HG03442 (cell line): Measurements from ENCODE around the gene NDUFAF8.
"Not testable (repeated sequence)": the region's sequence is repeated elsewhere in the genome, so short reads cannot be mapped to it uniquely, and the experiment has no call there.

Source experiments
- ATAC-seq: cut with Tn5 transposase; IDR thresholded peaks from one replicate; pipeline ENCODE4 v1.9.1; 2021; ENCODE audit warnings: mild to moderate bottlenecking, moderate library complexity; ENCODE audit not compliant: unreplicated experiment

NDUFAF8 gene

DNA sequence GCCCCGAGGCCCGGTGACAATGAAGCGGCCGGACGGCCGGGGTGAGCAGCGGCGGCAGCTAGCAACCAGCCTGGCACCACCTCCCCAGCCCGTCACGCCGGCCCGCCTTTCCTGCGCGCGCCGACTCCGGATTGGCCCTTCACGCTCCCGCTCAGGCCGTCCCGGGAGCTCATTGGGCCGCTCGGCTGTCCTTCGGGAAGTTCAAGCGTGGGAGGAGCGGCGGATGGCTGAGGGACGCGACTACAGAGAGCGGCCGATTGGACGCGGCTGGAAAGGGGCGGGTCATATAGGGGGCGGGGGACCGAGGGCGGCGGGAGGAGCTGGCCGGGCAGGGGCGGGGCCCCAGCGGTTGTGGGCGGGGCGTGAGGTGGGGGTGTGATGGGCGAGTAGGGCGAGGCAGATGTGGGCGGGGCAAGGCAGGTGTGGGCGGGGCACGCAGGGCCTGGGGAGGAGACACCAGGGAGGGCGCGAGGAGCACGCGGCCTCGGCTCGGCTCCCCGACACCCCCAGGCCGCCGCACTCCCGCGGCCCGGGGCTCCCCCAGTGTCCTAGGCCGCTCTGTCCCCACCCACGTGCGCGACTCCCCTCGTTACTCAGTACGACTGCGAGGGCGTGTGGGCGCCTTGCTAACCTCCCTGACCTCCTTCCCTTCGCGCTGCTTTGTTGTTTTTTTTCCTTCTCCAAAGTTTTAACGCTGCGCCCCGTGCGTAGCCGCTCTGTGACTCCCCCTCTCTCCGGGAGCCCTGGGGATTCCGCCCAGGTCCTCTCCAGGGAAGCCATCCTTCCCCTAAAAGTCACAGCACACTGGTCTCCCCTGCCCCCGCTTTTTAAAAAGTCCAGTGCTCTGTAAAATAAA lies 16.0 kb upstream of the NDUFAF8 start, which contains the start of gene CEP131:
TSS of gene CEP131 (minus strand) at position 60 of the 856 bp plus-strand sequence. CDS start 2,909 bp downstream, outside the sequence.
- ATAC-seq: peak; percentile 95

DNA sequence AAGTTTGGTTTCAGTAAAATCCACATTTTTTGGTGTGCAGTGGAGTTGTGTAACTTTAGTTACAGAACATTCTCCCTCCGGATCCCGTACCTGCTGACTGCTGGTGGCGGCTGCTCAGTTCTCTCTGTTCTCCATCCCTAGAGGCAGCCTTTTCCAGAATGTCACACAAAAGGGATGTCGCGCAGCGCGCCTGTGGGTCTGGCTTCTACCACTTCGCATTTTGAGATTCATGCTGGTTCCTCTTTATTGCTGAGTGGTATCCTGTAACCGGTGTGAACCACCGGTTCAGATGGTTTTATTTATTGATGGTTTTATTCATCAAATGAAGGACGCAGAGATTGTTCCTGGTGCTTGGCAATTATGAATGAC lies 15.4 kb upstream of the NDUFAF8 start:
- ATAC-seq: no peak

DNA sequence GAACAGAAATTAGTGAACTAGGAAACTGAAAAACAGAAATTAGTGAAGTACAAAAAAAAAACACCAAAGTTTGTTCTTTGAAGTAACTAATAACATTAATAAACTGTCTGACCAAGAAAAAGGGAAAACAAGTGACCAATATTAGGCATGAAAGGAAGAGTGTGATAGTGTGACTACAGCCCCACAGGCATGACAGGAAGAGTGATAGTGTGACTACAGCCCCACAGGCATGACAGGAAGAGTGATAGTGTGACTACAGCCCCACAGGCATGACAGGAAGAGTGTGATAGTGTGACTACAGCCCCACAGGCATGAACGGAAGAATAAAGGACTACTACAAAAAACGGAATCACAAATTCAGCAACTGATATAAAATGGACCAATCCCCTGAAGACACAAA lies 11.5 kb upstream of the NDUFAF8 start:
- not testable (repeated sequence) for ATAC-seq

DNA sequence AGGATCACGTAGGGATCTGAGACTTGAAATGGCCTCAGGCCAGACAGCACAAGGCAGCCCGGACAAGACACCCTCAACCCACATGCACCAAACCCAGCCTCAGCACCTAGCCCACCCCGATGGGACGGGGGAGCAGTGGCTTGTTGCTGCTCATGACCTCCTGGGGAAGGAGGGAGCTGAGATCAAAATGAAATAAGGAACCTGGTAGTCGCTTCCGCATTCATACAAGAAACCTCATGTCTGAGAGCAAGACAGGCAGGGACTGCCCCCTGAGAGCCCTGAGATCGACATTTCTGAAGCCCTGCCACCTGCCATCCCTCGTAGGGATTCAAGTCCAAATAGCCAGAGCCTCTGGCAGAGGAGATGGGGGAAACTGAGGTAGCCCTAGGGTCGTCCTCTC lies 10.7 kb upstream of the NDUFAF8 start:
- ATAC-seq: no peak

DNA sequence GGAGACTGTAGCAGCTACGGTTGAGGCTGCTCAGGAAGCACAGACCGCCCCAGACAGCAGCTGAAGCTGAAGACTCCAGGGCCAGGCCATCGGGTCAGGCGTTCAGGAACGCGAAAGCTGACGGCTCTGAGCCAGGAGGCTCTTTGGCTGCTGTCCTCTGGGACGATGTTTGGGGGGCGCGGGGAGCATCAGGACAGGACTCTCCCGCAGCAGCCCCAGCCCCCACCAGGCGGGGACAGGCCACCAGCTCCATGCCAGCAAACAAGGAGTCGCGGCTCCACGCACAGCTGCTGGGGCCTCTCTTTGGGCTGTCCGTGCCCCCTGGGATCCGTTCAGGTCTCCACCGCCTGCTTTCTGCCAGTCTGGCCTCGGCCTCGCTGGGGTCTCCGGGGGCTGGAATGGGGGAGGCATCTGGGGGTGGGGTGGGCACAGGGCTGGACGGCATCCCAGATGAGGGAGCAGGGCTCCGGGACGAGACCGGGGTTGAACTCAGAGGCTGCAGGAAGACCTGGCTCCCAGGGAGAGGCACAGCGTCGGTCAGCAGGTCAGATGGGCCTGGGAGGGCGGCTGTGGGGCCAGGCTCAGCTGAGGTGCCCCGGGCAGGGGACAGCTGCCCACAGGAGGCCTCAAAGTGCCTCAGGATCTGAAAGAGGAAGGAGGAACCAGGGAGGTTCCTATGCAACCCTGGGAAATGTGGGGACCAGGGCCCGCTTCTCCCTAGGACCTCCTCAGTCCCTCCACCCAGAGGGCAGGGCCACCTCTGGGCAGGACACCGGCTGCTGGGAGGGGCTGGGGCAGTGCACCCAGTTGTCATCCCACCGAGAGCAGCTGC lies 10.1 kb upstream of the NDUFAF8 start:
- no peak for ATAC-seq

DNA sequence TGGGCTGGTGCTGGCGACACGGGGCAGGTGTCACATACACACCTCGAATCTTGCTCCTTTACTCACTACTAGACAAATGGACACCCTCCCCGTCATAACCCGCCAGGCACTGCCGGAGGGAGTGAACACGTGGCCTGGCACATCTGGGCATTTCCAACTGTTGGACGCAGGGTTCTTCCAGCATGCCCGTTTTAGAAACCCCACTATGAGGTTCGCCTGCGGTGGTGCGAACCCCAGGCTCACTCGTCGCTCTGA lies 9.5 kb upstream of the NDUFAF8 start:
- ATAC-seq: no peak

DNA sequence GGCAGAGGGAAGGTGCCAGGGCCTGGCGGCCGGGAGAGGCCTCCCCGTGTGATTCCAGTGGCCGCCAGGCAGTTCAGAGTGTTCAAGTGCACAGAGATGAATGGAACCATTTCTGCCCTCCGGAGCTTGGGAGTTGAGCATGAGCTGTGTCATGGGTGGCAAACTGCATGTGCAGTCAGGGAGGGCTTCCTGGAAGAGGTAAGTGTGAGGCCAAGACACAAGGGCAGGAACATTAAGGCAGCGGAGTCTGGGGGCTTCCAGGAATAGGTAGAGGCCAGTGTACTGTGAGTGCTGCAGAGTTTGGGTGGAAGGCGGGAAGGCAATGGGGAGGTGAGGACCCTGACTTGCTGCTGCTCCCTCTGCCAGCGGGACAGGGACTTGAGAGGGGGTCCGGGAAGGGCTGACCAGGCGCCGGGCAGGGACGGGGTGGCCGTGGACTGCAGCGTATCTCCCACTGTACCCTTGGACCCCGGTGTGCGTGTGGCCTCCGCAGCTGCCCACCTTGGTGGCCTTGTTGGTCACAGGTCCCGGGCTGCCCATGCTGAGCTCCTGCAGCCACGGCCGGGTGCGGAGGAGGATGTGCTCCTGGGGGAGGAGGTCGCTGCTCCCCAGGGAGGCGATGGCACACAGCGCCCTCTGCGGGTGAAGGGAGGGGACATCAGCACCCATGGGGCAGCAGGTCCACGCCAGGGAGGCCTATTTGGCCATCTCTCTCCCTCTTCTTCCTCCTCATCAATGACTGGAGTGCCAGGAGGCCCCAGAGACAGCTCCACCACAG lies 8.9 kb upstream of the NDUFAF8 start:
- ATAC-seq: no peak

DNA sequence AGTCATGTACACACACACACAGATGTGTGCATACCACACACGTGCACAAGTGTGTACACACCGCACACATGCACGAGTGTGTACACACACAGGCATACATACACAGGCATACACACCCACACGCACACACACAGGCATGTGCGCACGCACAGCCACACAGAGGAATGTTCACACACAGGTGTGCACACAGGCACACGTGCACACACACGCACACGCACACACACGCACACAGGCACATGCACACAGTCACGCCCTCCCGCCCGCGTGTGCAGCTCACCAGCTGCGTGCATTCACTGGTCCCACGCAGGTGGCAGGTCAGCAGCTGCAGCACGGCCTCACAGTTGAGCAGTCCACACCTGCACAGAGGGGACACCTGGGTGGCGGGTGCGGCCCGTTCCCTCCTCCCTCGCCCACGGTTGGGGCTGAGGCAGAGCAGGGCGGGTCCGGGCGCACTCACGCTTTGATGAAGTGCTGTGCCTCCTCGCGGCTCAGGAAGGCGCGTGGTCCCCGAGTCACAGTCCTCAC lies 7.9 kb upstream of the NDUFAF8 start:
- no peak for ATAC-seq

DNA sequence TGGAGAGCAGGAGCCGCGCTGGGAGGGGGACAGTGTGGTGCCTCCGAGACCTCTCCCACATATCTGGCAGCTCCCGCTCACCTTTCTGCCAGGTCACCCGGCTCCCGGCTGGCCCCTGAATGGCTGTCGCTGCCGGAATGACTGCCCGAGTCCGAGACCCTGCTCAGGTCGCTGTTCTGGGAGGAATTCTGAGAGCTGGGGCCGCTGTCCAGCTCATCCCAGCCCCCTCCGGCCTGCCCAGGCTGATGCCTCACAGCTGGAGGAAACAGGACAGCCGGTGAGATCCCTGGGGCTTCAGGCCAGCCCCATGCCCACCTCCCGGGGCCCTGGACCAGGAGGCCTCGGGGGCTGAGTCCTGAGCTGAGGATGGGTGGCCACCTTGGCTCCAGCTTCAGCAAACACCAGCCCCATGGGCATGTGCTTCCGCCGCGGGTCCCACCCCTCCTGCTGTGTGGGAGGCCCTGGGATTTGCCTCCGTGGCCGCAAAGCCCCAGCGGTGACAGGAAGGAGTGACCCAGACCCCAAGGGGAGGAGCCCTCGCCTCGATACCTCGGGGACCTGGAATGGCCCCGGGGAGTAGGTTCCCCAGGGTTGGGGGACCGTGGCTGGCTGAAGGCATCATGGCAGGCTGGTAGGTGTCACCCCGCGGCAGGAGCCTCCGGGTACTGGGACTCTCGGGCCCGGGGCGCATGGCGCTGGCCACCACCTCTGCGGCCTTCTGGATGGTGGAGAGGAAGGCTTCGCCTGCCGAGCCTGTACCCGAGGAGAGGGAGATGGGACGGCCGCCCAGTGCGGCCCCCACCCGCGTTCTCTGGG lies 7.1 kb upstream of the NDUFAF8 start:
- no peak for ATAC-seq

DNA sequence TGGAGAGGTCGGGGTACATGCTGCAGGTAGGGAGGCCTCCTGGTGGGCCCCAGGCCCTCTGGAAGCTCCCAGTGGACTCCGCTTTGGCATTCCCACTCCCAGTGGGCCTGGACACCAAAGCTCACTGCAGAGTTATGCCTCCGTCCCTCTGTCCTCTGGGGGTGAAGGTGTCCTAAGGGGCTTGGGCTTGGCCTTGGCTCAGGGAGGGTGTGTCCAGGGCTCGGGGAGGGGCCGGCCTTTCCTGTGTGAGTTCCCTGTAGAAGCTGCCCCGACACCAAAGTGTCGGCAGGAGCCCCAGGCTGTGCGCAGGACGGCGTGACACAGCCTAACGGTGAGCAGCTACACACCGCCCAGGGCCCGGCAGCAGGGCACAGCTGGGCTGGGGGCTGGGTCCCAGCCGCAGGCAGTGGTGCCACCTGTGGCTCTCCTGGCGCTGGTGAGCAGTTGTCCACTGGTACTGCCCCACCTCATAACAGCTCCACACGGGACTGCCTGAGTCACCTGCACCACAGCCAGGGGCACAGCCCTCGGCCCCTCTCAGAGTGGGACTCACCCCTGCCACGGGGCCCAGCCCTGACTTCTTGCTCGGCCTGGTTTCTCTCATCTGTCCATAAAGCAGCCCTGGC lies 6.4 kb upstream of the NDUFAF8 start:
- ATAC-seq: no peak

DNA sequence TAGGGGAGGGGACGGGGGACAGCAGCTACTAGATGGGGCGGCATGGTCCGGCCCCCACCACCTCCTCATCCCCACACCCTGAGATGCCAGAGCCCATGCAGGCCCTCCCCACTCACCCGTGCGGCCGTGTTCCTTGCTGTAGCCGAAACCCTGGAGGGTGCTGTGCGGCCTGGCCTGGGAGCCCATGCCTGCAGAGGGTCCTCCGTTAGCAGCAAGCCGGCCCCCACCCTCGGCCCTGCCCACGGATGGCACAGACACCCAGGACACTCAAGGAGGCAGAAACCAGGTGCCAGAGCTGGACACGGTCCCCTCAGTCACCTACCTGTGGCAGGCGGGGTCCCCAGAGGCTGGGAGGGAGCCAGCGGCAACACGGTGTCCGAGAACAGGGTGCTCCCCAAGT lies 5.8 kb upstream of the NDUFAF8 start:
- no peak for ATAC-seq

DNA sequence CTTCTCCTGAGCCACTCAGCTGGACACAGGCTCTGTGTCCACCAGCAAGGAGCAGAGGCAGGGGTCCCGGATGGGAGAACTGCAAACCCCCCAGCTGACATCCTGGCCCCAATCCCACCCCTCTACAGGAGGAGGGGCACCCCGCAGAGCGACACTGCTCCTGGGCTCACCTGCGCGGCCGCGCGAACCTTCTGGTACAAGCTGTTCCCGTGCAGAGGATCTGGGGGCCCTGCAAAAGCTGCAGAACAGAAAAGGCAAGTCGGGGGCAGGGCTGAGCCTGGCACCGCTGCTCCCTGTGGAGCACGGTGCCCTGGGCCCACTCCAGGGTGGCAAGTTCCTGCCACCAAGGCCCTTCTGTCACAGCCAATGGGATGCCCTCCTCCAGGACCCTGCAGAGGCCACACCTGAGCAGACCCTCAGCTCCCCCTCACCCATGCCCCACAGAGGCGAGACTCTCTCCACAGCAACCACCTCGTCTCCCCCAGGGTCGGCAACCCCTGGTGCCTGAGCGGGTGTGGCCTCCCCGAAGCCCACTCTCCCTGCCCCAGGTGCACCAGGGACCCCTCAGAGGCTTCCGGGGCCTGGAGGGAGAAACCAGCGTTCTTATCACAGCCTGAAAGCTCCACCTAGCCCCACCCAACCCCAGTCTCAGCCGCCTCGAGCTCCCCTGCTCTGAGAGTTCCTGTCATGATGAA lies 5.2 kb upstream of the NDUFAF8 start:
- no peak for ATAC-seq

DNA sequence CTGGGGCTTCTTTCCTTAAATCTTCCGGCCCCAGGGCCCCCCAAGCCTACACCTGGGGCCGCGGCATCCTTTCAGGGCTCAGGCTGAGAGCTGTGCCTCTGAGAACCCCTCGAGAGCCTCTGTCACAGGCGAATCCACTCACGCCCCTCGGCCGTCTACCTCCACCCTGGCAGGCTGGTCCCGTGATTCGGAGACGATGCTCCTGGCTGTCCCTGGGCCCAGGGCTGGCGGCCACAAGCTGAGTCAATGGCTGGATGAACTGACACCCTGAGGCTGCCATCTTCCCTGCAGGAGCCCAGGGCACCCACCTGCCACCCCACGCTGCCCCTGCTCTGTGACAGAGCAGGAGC lies 4.6 kb upstream of the NDUFAF8 start:
- no peak for ATAC-seq

DNA sequence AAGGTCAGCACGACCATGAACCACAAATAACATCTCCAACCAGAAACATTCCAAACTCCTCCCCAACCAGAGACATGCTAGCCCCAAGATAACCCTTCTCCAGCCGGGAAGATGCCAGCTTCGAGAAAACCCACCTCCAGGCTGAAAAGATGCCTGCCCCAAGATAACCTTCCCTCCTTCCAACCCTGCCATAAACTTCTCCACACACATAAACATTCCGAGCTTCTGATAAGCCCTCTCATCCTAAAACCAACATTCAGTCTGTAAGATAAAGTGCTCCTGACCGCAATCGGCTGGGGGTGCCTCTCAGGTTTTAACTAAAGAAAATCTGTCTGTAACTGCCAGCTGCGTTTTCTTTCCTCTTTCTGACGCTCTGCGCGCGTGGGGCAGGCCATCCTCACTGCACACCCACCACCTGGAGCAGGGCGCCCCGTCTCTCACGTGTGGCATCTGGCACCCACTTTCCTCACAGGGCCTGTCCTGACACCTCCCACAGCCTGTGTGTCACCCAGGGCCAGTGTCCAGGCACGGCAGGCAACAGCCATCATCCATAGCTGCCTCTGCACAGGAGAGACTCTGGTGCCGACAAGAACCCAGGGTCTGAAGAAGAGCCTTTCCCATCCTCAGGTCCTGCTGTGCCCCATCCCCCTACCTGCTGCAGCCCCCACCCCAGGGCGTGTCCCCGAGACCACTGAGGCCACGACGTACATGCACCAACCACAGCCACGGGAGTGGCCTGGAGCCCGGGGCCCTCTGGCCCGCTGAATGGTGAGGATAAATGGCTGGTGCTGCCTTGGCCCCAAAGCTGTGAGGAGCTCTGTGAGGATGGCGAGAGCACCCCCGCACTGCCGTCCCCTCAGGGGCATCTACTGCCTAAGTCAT lies 3.9 kb upstream of the NDUFAF8 start:
- no peak for ATAC-seq

DNA sequence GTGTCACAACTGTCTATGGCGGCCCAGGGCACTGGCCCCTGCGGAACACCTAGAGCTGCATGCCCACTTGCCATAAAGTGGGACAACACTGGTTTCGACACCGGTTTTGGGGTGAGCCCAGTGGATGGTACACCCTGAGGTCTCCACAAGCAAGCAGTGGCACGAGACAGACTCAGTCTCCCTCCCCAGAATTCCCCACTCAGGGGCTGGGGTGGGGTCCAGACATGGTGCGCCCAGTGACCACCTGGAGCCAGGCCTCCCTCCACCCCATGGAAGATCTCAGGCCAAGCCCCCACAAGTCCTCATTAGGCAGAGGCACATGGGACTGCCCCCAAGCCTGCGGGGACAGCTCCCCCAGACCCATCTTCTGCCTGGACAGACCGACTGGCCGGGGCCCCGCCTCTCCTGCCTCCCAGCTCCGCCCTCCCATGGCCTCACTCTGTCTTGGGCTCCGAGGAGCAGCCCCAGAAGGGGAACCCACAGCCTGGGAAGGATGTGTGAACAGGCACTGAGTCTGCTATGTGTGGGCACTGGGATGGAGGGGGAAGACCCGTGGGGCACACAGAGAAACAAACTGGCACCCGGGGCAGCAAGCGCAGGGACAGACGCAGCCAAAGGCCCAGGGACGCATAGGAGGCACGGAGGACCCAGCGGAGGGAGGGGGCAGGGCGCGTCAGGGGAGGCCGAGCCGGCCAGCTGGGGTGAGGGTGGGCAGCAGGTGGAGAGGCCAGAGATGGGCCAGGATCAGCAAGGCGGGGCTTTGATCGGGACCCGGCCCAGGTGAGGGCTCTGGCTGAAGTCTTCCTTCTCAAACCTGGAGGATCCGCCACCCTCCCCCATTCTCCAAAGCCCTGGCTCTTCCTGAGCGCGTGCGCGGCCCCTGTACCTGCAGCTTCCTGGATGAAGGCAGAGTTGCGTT lies 3.0 kb upstream of the NDUFAF8 start:
- ATAC-seq: no peak

DNA sequence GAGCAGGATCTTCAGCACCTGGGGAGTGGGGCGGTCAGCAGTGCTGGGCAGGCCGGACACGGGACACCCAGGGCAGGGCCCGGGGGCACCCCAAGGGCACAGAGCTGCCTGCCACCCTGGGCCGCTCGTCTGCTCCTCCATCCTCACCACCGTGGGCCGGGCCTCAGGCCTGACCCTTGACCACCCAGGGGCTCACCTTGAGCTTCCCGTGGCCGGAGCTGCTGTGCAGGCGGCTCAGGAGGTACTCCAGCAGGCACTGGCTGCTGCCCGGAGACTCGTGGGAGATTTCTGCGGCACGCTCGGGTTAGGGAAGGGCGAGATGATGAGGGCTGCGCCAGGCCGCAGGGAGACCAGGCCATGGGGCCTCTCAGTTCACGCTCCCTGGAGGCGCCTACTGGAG lies 2.3 kb upstream of the NDUFAF8 start:
- ATAC-seq: no peak
